HEK293 (cell line): ENCODE data around the gene SHISAL1.

Experiments
- GLI4 ChIP-seq: fragments of 450-650 bp; formaldehyde crosslinking; IDR thresholded peaks from 2 replicates; pipeline ENCODE4 v1.5.1; 2016; ENCODE audit warnings: missing biosample characterization, missing genetic modification characterization
- ZNF19 ChIP-seq: fragments of 450-650 bp; formaldehyde crosslinking; IDR thresholded peaks from 2 replicates; pipeline ENCODE4; 2016; ENCODE audit warnings: missing biosample characterization, missing genetic modification characterization, low read depth
- ZNF391 ChIP-seq: fragments of 450-650 bp; formaldehyde crosslinking; IDR thresholded peaks from 2 replicates; pipeline ENCODE4 v1.5.1; 2016; ENCODE audit warnings: low read depth, missing biosample characterization, missing genetic modification characterization, borderline replicate concordance
- ZNF473 ChIP-seq: fragments of 450-650 bp; formaldehyde crosslinking; IDR thresholded peaks from 2 replicates; pipeline ENCODE4 v1.5.1; 2017; ENCODE audit warnings: missing biosample characterization, missing genetic modification characterization
- TF ChIP-seq, protein P1 (sequence below): fragments of 450-650 bp; formaldehyde crosslinking; IDR thresholded peaks from 2 replicates; pipeline ENCODE4 v1.5.1; 2016; ENCODE audit warnings: missing biosample characterization, missing genetic modification characterization

DNA sequence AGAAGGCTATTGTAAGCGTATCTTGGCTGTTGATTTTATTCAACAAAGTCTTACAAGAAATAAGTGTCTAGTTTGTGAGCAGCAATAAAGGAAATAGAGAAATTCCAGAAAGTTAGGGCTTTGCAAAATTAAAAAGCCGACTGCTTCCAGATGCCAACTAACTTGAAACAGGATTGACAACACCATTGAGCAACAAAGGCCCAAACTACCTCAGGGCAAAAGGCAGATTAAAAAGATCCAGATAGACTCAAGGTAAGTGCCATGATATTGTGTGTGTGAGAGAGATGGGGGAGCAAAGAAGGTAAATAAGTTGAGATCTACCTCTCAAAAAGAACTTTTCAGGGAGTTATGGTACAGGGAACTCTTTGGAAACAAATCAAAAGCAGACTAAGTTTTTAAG, 82.9 kb downstream of the SHISAL1 start:
- no peak for TF ChIP-seq ZNF19 (tag by site-specific recombination)
- TF ChIP-seq ZNF391 (tag by site-specific recombination) = no peak
- TF ChIP-seq, protein P1, sequence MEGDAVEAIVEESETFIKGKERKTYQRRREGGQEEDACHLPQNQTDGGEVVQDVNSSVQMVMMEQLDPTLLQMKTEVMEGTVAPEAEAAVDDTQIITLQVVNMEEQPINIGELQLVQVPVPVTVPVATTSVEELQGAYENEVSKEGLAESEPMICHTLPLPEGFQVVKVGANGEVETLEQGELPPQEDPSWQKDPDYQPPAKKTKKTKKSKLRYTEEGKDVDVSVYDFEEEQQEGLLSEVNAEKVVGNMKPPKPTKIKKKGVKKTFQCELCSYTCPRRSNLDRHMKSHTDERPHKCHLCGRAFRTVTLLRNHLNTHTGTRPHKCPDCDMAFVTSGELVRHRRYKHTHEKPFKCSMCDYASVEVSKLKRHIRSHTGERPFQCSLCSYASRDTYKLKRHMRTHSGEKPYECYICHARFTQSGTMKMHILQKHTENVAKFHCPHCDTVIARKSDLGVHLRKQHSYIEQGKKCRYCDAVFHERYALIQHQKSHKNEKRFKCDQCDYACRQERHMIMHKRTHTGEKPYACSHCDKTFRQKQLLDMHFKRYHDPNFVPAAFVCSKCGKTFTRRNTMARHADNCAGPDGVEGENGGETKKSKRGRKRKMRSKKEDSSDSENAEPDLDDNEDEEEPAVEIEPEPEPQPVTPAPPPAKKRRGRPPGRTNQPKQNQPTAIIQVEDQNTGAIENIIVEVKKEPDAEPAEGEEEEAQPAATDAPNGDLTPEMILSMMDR (tag by site-specific recombination) = no peak
- TF ChIP-seq ZNF473 (tag by site-specific recombination) = no peak
- no peak for TF ChIP-seq GLI4 (tag by site-specific recombination)
